H9 (cell line): ENCODE data around the gene IQGAP3. TPM values are rescaled to one million over a fixed set of nuclear protein-coding genes. Genes with fewer than 3 reads are reported as not detected.

ENCODE experiments used
- DNase-seq: peaks from one replicate; pipeline ENCODE4 v3.0.0-alpha.2; 2017
- H2AFZ ChIP-seq: one replicate; pipeline ENCODE4 v1.6.1; 2013; ENCODE audit warnings: mild to moderate bottlenecking, low read length, control low read depth, moderate library complexity
- H2AK5ac ChIP-seq: 2 replicates; pipeline ENCODE4 v1.6.1; 2013; ENCODE audit warnings: low read length, control low read depth, mixed read lengths; ENCODE audit not compliant: insufficient read length
- H2BK120ac ChIP-seq: one replicate; pipeline ENCODE4 v1.6.1; 2013; ENCODE audit warnings: low read depth, mild to moderate bottlenecking, low read length, control low read depth, inconsistent platforms; ENCODE audit not compliant: poor library complexity, severe bottlenecking
- H2BK12ac ChIP-seq: 2 replicates; pipeline ENCODE4 v1.6.1; 2013; ENCODE audit warnings: low read length, control low read depth, mixed read lengths, low read depth; ENCODE audit not compliant: insufficient read length
- H2BK15ac ChIP-seq: 2 replicates; pipeline ENCODE4 v1.6.1; 2013; ENCODE audit warnings: low read depth, low read length, control low read depth
- H2BK20ac ChIP-seq: one replicate; pipeline ENCODE4 v1.6.1; 2013; ENCODE audit warnings: low read depth, mild to moderate bottlenecking, low read length, control low read depth, inconsistent platforms; ENCODE audit not compliant: poor library complexity, severe bottlenecking
- H2BK5ac ChIP-seq: 2 replicates; pipeline ENCODE4 v1.6.1; 2013; ENCODE audit warnings: low read length, control low read depth, mixed read lengths; ENCODE audit not compliant: insufficient read length
- H3K14ac ChIP-seq: 2 replicates; pipeline ENCODE4 v1.6.1; 2013; ENCODE audit warnings: low read length, control low read depth; ENCODE audit not compliant: insufficient read depth
- H3K18ac ChIP-seq: 2 replicates; pipeline ENCODE4 v1.6.1; 2013; ENCODE audit warnings: low read depth, mild to moderate bottlenecking, mixed read lengths, low read length, control low read depth; ENCODE audit not compliant: insufficient read length
- H3K23ac ChIP-seq: 2 replicates; pipeline ENCODE4 v1.6.1; 2013; ENCODE audit warnings: low read length, control low read depth, mixed read lengths, low read depth; ENCODE audit not compliant: insufficient read length
- H3K23me2 ChIP-seq: 2 replicates; pipeline ENCODE4 v1.6.1; 2013; ENCODE audit warnings: low read depth, mild to moderate bottlenecking, mixed read lengths, low read length, control low read depth; ENCODE audit not compliant: insufficient read length, poor library complexity, severe bottlenecking
- H3K27ac ChIP-seq: 2 replicates; pipeline ENCODE4 v1.5.1; 2013; ENCODE audit warnings: low read length, control low read depth, mixed read lengths, low read depth; ENCODE audit not compliant: insufficient read length
- H3K27me3 ChIP-seq: 2 replicates; pipeline ENCODE4 v1.6.1; 2013; ENCODE audit warnings: low read length, control low read depth, inconsistent platforms; ENCODE audit not compliant: insufficient read depth
- H3K4ac ChIP-seq: 2 replicates; pipeline ENCODE4 v1.6.1; 2013; ENCODE audit warnings: low read depth, mild to moderate bottlenecking, control low read depth, inconsistent platforms, low read length, moderate library complexity
- H3K4me1 ChIP-seq: 2 replicates; pipeline ENCODE4 v1.6.1; 2013; ENCODE audit warnings: low read length, control low read depth, inconsistent platforms; ENCODE audit not compliant: insufficient read depth
- H3K4me2 ChIP-seq: 2 replicates; pipeline ENCODE4 v1.6.1; 2013; ENCODE audit warnings: low read length, control low read depth, mixed read lengths; ENCODE audit not compliant: insufficient read length, insufficient read depth
- H3K56ac ChIP-seq: 2 replicates; pipeline ENCODE4 v1.6.1; 2013; ENCODE audit warnings: low read depth, mild to moderate bottlenecking, mixed read lengths, low read length, control low read depth; ENCODE audit not compliant: insufficient read length
- H3K79me1 ChIP-seq: 2 replicates; pipeline ENCODE4 v1.6.1; 2013; ENCODE audit warnings: low read depth, mild to moderate bottlenecking, moderate library complexity, low read length, control low read depth, inconsistent platforms; ENCODE audit not compliant: insufficient read depth, poor library complexity, severe bottlenecking
- H3K79me2 ChIP-seq: 2 replicates; pipeline ENCODE4 v1.6.1; 2013; ENCODE audit warnings: low read length, control low read depth, inconsistent platforms; ENCODE audit not compliant: insufficient read depth
- H3K9ac ChIP-seq: 2 replicates; pipeline ENCODE4 v1.6.1; 2013; ENCODE audit warnings: low read length, control low read depth, mixed read lengths; ENCODE audit not compliant: insufficient read length; ENCODE audit errors: extremely low read depth
- H3K9me3 ChIP-seq: one replicate; pipeline ENCODE4 v1.6.1; 2013; ENCODE audit warnings: low read depth, low read length, inconsistent platforms; ENCODE audit not compliant: control insufficient read depth
- H3T11ph ChIP-seq: one replicate; pipeline ENCODE4 v1.6.1; 2013; ENCODE audit warnings: mild to moderate bottlenecking, low read length, control low read depth, inconsistent platforms
- H4K20me1 ChIP-seq: one replicate; pipeline ENCODE4 v1.6.1; 2013; ENCODE audit not compliant: control insufficient read depth, insufficient read length, insufficient read depth
- H4K5ac ChIP-seq: 2 replicates; pipeline ENCODE4 v1.6.1; 2013; ENCODE audit warnings: low read depth, mild to moderate bottlenecking, mixed read lengths, low read length, control low read depth; ENCODE audit not compliant: insufficient read length
- H4K8ac ChIP-seq: replicated peaks from 2 replicates; pipeline ENCODE4 v1.6.1; 2013; ENCODE audit warnings: low read length, control low read depth, mixed read lengths, low read depth; ENCODE audit not compliant: insufficient read length
- H4K91ac ChIP-seq: 2 replicates; pipeline ENCODE4 v1.6.1; 2013; ENCODE audit warnings: low read depth, mild to moderate bottlenecking, moderate library complexity, mixed read lengths, low read length, control low read depth; ENCODE audit not compliant: insufficient read length
- H3K27ac Mint-ChIP-seq, 3 experiments: 2 replicates in 2 of 3; 3 replicates in 1 of 3; pipeline ENCODE4 v1.8.0; 2020 to 2021; ENCODE audit warnings: mixed read lengths in 3 of 3, mild to moderate bottlenecking in 1 of 3, moderate library complexity in 1 of 3
- H3K27me3 Mint-ChIP-seq: 2 replicates; pipeline ENCODE4 v1.8.0; 2021; ENCODE audit warnings: low read depth, mild to moderate bottlenecking, moderate library complexity, mixed read lengths
- H3K36me3 Mint-ChIP-seq, 3 experiments: 2 replicates in 2 of 3; 3 replicates in 1 of 3; pipeline ENCODE4 v1.8.0; 2020 to 2021; ENCODE audit warnings: low read depth in 3 of 3, mixed read lengths in 3 of 3; ENCODE audit not compliant: insufficient read depth in 1 of 3
- H3K4me1 Mint-ChIP-seq, 2 experiments: 2 replicates each; pipeline ENCODE4 v1.8.0; 2020; ENCODE audit warnings: mixed read lengths in 2 of 2
- H3K4me3 Mint-ChIP-seq, 2 experiments: 2 replicates in 1 of 2; 3 replicates in 1 of 2; pipeline ENCODE4 v1.8.0; 2020 to 2021; ENCODE audit warnings: mild to moderate bottlenecking in 2 of 2, mixed read lengths in 2 of 2, moderate library complexity in 1 of 2
- H3K9me3 Mint-ChIP-seq, 2 experiments: 2 replicates in 1 of 2; 3 replicates in 1 of 2; pipeline ENCODE4 v1.8.0; 2020; ENCODE audit warnings: mild to moderate bottlenecking in 2 of 2, mixed read lengths in 2 of 2, moderate library complexity in 1 of 2
- WGBS: extraction: QIAGEN DNeasy Blood & Tissue Kit; methylation state at CpG from one replicate; pipeline ENCODE4 v1.1.7; 2013; ENCODE audit warnings: missing lambda C conversion rate, low lambda C conversion rate, mixed read lengths; ENCODE audit not compliant: insufficient read length; ENCODE audit errors: extremely low coverage; 5-methylcytosine and 5-hydroxymethylcytosine counted together
- total RNA-seq: library from RNA; stranded (reverse); gene quantifications from 2 replicates; pipeline ENCODE4 v1.2.1, GENCODE V29; 2021
- TF ChIP-seq, protein P1 (sequence below): fragments of 200-600 bp; sonication (generic); conservative IDR thresholded peaks from 3 replicates; pipeline ENCODE4 v1.8.0; 2021; ENCODE audit warnings: antibody characterized with exemption, mild to moderate bottlenecking

The IQGAP3 gene
- total RNA-seq, 1 experiment from 2014 or later, result 24.5 TPM

DNA sequence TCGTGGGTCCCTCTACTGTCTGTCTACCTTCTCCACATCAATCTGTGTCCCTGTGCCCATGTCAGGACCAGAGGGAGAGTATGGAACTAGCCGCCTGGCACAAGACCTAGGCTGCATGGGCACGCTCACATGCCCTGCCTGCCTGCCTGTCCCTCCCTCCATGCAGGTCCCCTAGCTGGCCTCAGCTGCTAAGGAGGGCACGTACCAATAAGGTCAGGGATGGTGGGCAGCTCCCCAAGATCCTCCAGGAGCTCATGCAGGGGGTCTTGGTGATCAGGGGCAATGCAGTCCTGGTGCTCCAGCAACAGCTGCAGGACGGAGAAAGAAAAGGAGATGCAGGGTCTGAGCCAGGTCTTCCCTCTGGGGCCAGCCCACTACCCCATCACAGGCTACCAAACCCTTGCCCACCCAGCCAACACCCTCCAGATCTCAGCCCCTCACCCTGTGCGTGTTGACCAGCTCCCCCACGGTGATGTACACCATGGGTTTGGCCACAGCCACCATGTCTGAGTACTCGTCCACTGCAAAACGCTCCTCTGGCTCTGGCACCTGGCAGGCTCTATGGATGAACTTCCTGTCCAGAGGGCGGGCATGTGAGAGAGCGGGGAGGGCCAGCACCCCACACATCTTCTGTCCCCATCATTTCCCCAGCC is 38.7 kb downstream of the IQGAP3 start:
- H3K9me3 Mint-ChIP-seq, result no peaks in the 10 kb centered on the region
- no peaks in the 10 kb centered on the region for H3K79me2 ChIP-seq
- no peak overlapping the region for H4K8ac ChIP-seq
- H3T11ph ChIP-seq, result no peak overlapping the region
- no peak overlapping the region for H2BK20ac ChIP-seq
- peak overlapping the region in 2 of 3 experiments; percentile 57 to 87; a peak in 2 of 7 replicates for H3K27ac Mint-ChIP-seq
- H3K9ac ChIP-seq, result no peak overlapping the region
- no peaks in the 10 kb centered on the region for H3K27me3 ChIP-seq
- H3K4me1 ChIP-seq, result no peaks in the 10 kb centered on the region
- no peak overlapping the region for H4K91ac ChIP-seq
- H4K5ac ChIP-seq, result no peak overlapping the region
- H3K9me3 ChIP-seq, result no peaks in the 10 kb centered on the region
- H2BK5ac ChIP-seq, result no peak overlapping the region
- H3K56ac ChIP-seq, result no peak overlapping the region
- H3K79me1 ChIP-seq, result no peaks in the 10 kb centered on the region
- no peak overlapping the region for H2BK15ac ChIP-seq
- H3K18ac ChIP-seq, result no peak overlapping the region
- H3K14ac ChIP-seq, result no peak overlapping the region
- H3K27ac ChIP-seq, result no peak overlapping the region
- no CpG with 5 or more reads among the region's 11 CpGs for WGBS
- H3K4ac ChIP-seq, result no peak overlapping the region
- peaks cover 28 to 84% (median 76%) of the 10 kb centered on the region in 3 experiments for H3K36me3 Mint-ChIP-seq
- TF ChIP-seq, protein P1, sequence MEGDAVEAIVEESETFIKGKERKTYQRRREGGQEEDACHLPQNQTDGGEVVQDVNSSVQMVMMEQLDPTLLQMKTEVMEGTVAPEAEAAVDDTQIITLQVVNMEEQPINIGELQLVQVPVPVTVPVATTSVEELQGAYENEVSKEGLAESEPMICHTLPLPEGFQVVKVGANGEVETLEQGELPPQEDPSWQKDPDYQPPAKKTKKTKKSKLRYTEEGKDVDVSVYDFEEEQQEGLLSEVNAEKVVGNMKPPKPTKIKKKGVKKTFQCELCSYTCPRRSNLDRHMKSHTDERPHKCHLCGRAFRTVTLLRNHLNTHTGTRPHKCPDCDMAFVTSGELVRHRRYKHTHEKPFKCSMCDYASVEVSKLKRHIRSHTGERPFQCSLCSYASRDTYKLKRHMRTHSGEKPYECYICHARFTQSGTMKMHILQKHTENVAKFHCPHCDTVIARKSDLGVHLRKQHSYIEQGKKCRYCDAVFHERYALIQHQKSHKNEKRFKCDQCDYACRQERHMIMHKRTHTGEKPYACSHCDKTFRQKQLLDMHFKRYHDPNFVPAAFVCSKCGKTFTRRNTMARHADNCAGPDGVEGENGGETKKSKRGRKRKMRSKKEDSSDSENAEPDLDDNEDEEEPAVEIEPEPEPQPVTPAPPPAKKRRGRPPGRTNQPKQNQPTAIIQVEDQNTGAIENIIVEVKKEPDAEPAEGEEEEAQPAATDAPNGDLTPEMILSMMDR, result no peak
- peaks cover 0 to 2% of the 10 kb centered on the region in 2 experiments; a peak in 2 of 4 replicates for H3K4me1 Mint-ChIP-seq
- H4K20me1 ChIP-seq, result no peaks in the 10 kb centered on the region
- DNase-seq, result no peak
- H3K27me3 Mint-ChIP-seq, result no peaks in the 10 kb centered on the region
- H3K23me2 ChIP-seq, result no peaks in the 10 kb centered on the region
- H3K4me3 Mint-ChIP-seq, result no peak overlapping the region
- H3K4me2 ChIP-seq, result no peak overlapping the region
- H3K23ac ChIP-seq, result no peak overlapping the region
- H2BK12ac ChIP-seq, result no peak overlapping the region
- H2AFZ ChIP-seq, result no peak overlapping the region
- H2AK5ac ChIP-seq, result no peak overlapping the region
- H2BK120ac ChIP-seq, result no peak overlapping the region
